Measurements from ENCODE around the gene HMCN1.

HMCN1 gene

GRCh38 chr1:185912504-185912903, 178.3 kb downstream of the HMCN1 start:
- no peak for DNase-seq (ENCODE audit: low spot score)

- DNase-seq (ENCODE audit: low spot score) = no peak
Observed at GRCh38 chr1:185914089-185914488, 179.9 kb downstream of the HMCN1 start.

GRCh38 chr1:185916861-185917260, 182.7 kb downstream of the HMCN1 start:
- DNase-seq (ENCODE audit: low spot score) = no peak

GRCh38 chr1:185917646-185918045, 183.5 kb downstream of the HMCN1 start:
- DNase-seq (ENCODE audit: low spot score) = no peak

- no peak for DNase-seq (ENCODE audit: low spot score)
Observed at GRCh38 chr1:185920602-185921001, 186.4 kb downstream of the HMCN1 start.

GRCh38 chr1:185921636-185922035, 187.4 kb downstream of the HMCN1 start:
- peak; percentile 9 for DNase-seq (ENCODE audit: low spot score)

GRCh38 chr1:185926588-185926987, 192.4 kb downstream of the HMCN1 start:
- DNase-seq (ENCODE audit: low spot score) = no peak

GRCh38 chr1:185929776-185930175, 195.6 kb downstream of the HMCN1 start:
- no peak for DNase-seq (ENCODE audit: low spot score)

GRCh38 chr1:185931438-185931837, 197.2 kb downstream of the HMCN1 start:
- DNase-seq (ENCODE audit: low spot score) = no peak

GRCh38 chr1:185933580-185933979, 199.4 kb downstream of the HMCN1 start:
- no peak for DNase-seq (ENCODE audit: low spot score)

GRCh38 chr1:185934476-185935189, 200.4 kb downstream of the HMCN1 start:
- no peak for DNase-seq (ENCODE audit: low spot score)

GRCh38 chr1:185935360-185935759, 201.2 kb downstream of the HMCN1 start:
- no peak for DNase-seq (ENCODE audit: low spot score)

GRCh38 chr1:185936641-185937040, 202.4 kb downstream of the HMCN1 start:
- peak; percentile 91 for DNase-seq (ENCODE audit: low spot score)

- no peak for DNase-seq (ENCODE audit: low spot score)
Observed at GRCh38 chr1:185938396-185938795, 204.2 kb downstream of the HMCN1 start.

GRCh38 chr1:185939142-185939541, 205.0 kb downstream of the HMCN1 start:
- no peak for DNase-seq (ENCODE audit: low spot score)

- DNase-seq (ENCODE audit: low spot score) = no peak
Observed at GRCh38 chr1:185942961-185943360, 208.8 kb downstream of the HMCN1 start.

GRCh38 chr1:185956881-185957280, 222.7 kb downstream of the HMCN1 start:
- no peak for DNase-seq (ENCODE audit: low spot score)

- no peak for DNase-seq (ENCODE audit: low spot score)
Observed at GRCh38 chr1:185957441-185958363, 223.5 kb downstream of the HMCN1 start.

GRCh38 chr1:185960422-185961321, 226.5 kb downstream of the HMCN1 start:
- no peak for DNase-seq (ENCODE audit: low spot score)

- no peak for DNase-seq (ENCODE audit: low spot score)
Observed at GRCh38 chr1:185961664-185962063, 227.5 kb downstream of the HMCN1 start.

- no peak for DNase-seq (ENCODE audit: low spot score)
Observed at GRCh38 chr1:185964946-185965345, 230.8 kb downstream of the HMCN1 start.

- no peak for DNase-seq (ENCODE audit: low spot score)
Observed at GRCh38 chr1:185965870-185966269, 231.7 kb downstream of the HMCN1 start.
